ENCODE results near the gene SOSTDC1.

The SOSTDC1 gene

GRCh38 chr7:16419859-16420258 lies 45.7 kb downstream of the SOSTDC1 start:
- no peak for DNase-seq (ENCODE audit: low spot score)

DNA sequence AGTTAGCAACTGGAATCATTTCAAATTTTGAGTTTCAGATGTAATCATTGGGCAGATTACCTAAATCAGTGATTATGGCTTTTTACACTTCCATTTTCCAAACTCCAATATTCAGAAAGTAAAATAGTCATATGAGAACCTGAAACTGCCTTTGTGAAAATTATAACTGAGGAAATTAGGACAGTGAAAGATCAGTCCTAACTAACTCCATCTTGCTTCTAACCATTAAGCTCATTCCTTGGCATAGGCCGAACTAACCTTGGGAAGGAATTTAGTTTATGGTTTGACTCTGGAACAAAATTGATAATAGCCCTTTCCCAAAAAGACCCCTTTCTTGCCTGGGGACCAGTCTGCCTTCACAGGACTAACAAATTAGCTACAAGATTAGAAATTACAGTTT lies 46.4 kb downstream of the SOSTDC1 start:
- no peak for DNase-seq (ENCODE audit: low spot score)

- DNase-seq (ENCODE audit: low spot score) = no peak
Measured at GRCh38 chr7:16417906-16418305, 47.6 kb downstream of the SOSTDC1 start.

DNA sequence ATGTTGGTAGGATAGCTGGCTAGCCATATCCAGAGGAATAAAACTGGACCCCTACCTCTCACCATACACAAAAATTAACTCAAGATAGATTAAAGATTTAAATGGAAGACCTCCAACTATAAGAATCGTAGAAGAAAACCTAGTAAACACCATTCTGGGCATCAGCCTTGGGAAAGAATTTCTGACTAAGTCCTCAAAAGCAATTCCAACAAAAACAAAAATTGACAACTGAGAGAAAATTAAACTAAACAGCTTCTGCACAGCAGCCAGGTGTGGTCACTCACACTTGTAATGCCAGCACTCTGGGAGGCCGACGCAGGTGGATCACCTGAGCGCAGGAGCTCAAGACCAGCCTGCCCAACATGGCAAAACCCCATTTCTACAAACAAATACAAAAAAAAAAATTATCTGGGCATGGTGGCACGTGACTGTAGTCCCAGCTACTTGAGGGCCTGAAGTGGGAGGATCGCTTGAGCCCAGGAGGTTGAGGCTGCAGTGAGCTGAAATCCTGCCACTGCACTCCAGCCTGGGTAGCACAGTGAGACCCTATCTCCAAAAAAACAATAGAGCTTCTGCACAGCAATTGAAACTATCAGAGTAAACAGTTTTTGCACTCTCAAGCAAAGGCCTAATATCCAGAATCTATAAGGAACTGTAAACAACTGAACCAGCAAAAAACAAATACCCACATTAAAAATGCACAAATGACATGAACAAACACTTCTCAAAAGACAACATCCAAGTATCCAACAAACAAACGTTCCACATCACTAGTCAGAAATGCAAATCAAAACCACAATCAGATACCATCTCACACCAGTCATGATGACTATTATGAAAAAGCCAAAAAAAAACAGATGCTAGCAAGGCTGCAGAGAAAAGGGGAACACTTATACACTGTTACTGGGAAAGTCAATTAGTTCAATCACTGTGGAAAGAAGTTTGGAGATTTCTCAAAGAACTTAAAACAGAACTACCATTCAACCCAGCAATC lies 49.0 kb downstream of the SOSTDC1 start:
- DNase-seq (ENCODE audit: low spot score) = no peak

DNA sequence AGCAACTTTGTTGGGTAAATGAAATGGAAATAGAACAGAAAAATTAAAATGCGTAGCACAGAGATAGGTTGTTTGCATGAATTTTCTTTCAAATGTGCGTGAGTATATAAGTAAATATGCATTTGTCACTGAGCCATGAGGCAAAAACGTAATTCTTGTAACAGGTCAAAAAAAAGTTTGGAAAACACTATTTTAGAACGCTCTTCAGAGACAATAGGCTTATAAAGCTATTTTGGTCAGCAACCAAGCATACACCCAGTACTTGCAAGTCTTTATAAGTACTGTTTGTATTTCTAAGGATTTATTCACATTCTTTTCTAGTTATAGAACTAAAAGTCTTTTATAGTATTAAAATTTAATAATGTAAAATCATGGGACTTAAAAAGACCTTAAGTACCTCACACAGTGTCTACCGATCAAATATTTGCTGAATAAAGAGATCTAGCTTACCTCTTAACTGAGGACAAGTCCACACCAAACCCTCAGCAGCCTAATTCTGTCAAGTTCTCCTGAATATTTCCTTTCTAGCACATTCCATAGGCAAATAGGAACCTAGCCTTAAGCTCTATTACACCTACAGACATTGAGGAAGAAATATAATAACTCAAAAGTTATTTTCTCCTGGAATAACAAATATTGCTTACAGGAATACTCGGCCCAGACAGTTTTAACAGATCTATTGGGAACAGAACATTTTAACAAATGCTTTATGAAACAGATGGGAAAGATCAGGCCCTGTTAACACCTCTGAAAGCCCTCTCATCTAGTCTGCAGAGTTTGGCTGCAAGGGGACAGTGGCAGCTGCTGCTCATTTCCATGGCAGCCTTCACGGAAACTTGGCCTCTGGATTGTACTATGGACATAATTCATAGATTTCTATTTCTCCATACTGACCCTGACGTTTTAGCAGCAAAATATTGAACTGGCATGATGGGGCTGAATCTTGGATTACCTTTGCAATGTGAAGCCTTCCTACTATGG lies 53.0 kb downstream of the SOSTDC1 start:
- no peak for DNase-seq (ENCODE audit: low spot score)

All from COLO829 (cell line).